A673 (cell line): ENCODE data around the gene OBP2B. TPM values are rescaled to one million over a fixed set of nuclear protein-coding genes. Genes with fewer than 3 reads are reported as not detected.

Experiments
- BruUV-seq: library from RNA; stranded (reverse); fragments of 400-500 nt; replicated peaks from 2 replicates; lab custom pipeline; 2021; lab: Mats Ljungman, UMichigan
- CTCF ChIA-PET: fragments of 300-600 bp; sonication (Branson Sonifier 250); formaldehyde crosslinking; loops from one replicate; lab custom pipeline; 2022; ENCODE audit warnings: antibody characterized with exemption; lab: Charles Lee
- POLR2A ChIA-PET: fragments of 300-600 bp; sonication (Branson Sonifier 250); formaldehyde crosslinking; loops from one replicate; lab custom pipeline; 2022; ENCODE audit warnings: antibody characterized with exemption; ENCODE audit not compliant: low non-redundant PET; lab: Charles Lee
- DNase-seq: peaks from one replicate; pipeline ENCODE4 v3.0.0-alpha.2; 2015; ENCODE audit warnings: low spot score
- H3K27ac ChIP-seq: fragments of 200-600 bp; sonication (generic); 2 replicates; pipeline ENCODE4 v1.5.1; 2016; ENCODE audit warnings: mixed run types, low read depth, mild to moderate bottlenecking, mixed read lengths, antibody characterized with exemption, low read length; ENCODE audit not compliant: poor library complexity, severe bottlenecking
- H3K27me3 ChIP-seq: fragments of 200-600 bp; sonication (generic); replicated peaks from 2 replicates; pipeline ENCODE4 v1.6.1; 2017; ENCODE audit warnings: mixed run types, low read depth, mild to moderate bottlenecking, mixed read lengths, antibody characterized with exemption, low read length; ENCODE audit not compliant: insufficient read depth, poor library complexity
- H3K36me3 ChIP-seq: fragments of 200-600 bp; sonication (generic); 2 replicates; pipeline ENCODE4 v1.6.1; 2016; ENCODE audit warnings: mixed run types, mild to moderate bottlenecking, mixed read lengths, antibody characterized with exemption, low read length; ENCODE audit not compliant: insufficient read depth, poor library complexity, severe bottlenecking
- H3K4me1 ChIP-seq: fragments of 200-600 bp; sonication (generic); 2 replicates; pipeline ENCODE4 v1.6.1; 2017; ENCODE audit warnings: mixed run types, mild to moderate bottlenecking, mixed read lengths, antibody characterized with exemption, low read length; ENCODE audit not compliant: insufficient read depth, poor library complexity, severe bottlenecking
- H3K4me3 ChIP-seq: fragments of 200-600 bp; sonication (generic); 2 replicates; pipeline ENCODE4 v1.5.1; 2016; ENCODE audit warnings: low read depth, mixed run types, mild to moderate bottlenecking, mixed read lengths, low read length; ENCODE audit not compliant: poor library complexity, severe bottlenecking
- H3K9me3 ChIP-seq: fragments of 200-600 bp; sonication (generic); 2 replicates; pipeline ENCODE4 v1.6.1; 2016; ENCODE audit warnings: mixed run types, low read depth, mild to moderate bottlenecking, mixed read lengths, antibody characterized with exemption, low read length; ENCODE audit not compliant: poor library complexity, severe bottlenecking
- EZH2 ChIP-seq: fragments of 200-600 bp; sonication (generic); IDR thresholded peaks from 2 replicates; pipeline ENCODE4 v1.6.1; 2017; ENCODE audit warnings: borderline replicate concordance, low read depth, mild to moderate bottlenecking, mixed read lengths, antibody characterized with exemption, low read length; ENCODE audit not compliant: poor library complexity, severe bottlenecking
- intact Hi-C: fragments of 100-400 bp; cut with micrococcal nuclease; formaldehyde crosslinking; loops from one replicate; pipeline ENCODE4 v1.10.0; 2022; ENCODE audit not compliant: unreplicated experiment
- total RNA-seq: library from RNA; stranded (reverse); gene quantifications from 2 replicates; pipeline ENCODE4 v1.2.3, GENCODE V29; 2021
- TF ChIP-seq, protein P1 (sequence below): fragments of 300-800, 200-600 bp; sonication (generic); conservative IDR thresholded peaks from 2 replicates; pipeline ENCODE4 v1.5.1; 2017; ENCODE audit warnings: low read depth, mild to moderate bottlenecking, antibody characterized with exemption, low read length, moderate library complexity, mixed read lengths

Gene OBP2B
- total RNA-seq, 1 experiment from 2014 or later = not detected

DNA sequence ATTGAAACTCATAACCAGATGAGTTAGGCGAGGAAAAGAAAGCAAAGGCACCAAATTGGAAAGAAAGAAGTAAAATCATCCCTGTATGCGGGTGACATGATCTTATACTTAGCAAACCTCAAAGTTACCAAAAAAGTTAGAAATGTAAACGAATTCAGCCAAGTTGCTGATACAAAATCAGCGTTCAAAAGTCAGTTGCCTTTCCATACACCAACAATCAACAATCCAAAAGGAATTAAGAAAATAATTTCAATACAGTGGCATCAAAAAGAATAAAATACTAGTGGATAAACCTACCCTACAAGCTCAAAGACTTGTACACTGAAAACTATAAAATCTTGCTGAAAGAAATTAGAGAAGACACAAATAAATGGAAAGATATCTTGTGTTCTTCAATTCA lies 14.5 kb downstream of the OBP2B start:
- Histone ChIP-seq H3K4me1 (no peaks in the 10 kb centered on the region), H3K27ac (no peak overlapping the region), H3K36me3 (no peaks in the 10 kb centered on the region), H3K4me3 (no peak overlapping the region), H3K9me3 (peaks cover 7% of the 10 kb centered on the region), H3K27me3 (peaks cover 21% of the 10 kb centered on the region)
- DNase-seq = no peak
- BruUV-seq = no TSS peak
- ChIA-PET POLR2A (no interaction called here), CTCF (interaction anchor here (0.7 kb wide), 2 partner anchors 8 to 440 kb away, joined by 5 to 6 read pairs; no protein-coding TSS in a partner anchor)
- TF ChIP-seq EZH2 = no peak
- TF ChIP-seq, protein P1, sequence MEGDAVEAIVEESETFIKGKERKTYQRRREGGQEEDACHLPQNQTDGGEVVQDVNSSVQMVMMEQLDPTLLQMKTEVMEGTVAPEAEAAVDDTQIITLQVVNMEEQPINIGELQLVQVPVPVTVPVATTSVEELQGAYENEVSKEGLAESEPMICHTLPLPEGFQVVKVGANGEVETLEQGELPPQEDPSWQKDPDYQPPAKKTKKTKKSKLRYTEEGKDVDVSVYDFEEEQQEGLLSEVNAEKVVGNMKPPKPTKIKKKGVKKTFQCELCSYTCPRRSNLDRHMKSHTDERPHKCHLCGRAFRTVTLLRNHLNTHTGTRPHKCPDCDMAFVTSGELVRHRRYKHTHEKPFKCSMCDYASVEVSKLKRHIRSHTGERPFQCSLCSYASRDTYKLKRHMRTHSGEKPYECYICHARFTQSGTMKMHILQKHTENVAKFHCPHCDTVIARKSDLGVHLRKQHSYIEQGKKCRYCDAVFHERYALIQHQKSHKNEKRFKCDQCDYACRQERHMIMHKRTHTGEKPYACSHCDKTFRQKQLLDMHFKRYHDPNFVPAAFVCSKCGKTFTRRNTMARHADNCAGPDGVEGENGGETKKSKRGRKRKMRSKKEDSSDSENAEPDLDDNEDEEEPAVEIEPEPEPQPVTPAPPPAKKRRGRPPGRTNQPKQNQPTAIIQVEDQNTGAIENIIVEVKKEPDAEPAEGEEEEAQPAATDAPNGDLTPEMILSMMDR = no peak
- intact Hi-C loops = no loop called here

DNA sequence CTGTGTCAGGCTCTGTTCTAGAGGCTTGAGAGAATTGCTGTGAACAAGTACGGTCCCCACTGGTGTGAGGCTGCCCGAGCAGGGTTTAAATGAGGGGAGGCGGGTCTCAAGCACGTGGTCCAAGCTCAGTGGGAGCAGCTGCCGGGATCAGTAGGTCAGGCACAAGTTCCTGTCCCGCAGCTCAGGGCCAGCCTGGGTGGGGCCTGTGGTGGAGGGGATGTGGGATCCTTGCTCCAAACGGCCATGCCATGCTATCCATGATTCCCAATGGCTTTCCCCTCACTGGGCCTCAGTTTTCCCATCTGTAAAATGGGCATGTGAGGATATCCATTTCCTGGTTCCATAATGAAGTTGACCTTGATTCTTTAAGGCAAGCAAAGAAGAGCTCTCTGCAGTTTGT lies 17.1 kb downstream of the OBP2B start:
- ChIA-PET CTCF (no interaction called here), POLR2A (no interaction called here)
- no peaks in the 10 kb centered on the region for H3K36me3 ChIP-seq
- no peak for TF ChIP-seq EZH2
- TF ChIP-seq, protein P1 = no peak
- no peak overlapping the region for H3K4me3 ChIP-seq
- H3K4me1 ChIP-seq = no peaks in the 10 kb centered on the region
- DNase-seq = no peak
- BruUV-seq = no TSS peak
- H3K9me3 ChIP-seq = peaks cover 7% of the 10 kb centered on the region
- intact Hi-C loops = no loop called here
- peaks cover 41% of the 10 kb centered on the region for H3K27me3 ChIP-seq
- H3K27ac ChIP-seq = no peak overlapping the region

DNA sequence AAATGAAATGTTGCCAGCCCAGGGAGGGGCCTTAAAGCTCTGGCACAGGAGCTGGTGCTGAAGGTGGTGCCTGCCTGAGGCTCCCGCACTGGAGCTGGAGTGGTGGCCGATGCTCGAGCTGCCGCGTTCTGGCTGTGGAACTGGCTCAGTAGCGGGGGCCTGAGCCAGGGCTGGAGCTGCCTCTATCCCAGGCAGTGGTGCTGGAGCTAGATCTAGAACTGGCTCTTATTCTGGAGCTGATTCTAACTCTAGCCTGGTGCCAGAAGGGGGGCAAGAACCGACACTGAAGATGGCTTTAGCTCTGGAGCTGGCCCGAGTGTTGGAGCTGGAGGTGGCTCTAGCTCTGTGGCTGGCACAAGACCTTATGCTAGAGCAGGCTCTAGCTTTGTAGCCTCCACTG lies 19.2 kb downstream of the OBP2B start:
- H3K4me1 ChIP-seq = no peaks in the 10 kb centered on the region

More for the DNA sequence above, 19.2 kb downstream of the OBP2B start:
- H3K27ac ChIP-seq = no peak overlapping the region
- ChIA-PET POLR2A (no interaction called here), CTCF (interaction anchor here (0.6 to 0.7 kb wide), 2 partner anchors 301 to 556 kb away, joined by 5 to 6 read pairs; no protein-coding TSS in a partner anchor)
- no peak for DNase-seq
- no peak overlapping the region for H3K4me3 ChIP-seq
- no peaks in the 10 kb centered on the region for H3K36me3 ChIP-seq
- peaks cover 38% of the 10 kb centered on the region for H3K27me3 ChIP-seq
- TF ChIP-seq, protein P1 = no peak
- TF ChIP-seq EZH2 = no peak
- H3K9me3 ChIP-seq = peaks cover 2% of the 10 kb centered on the region
- intact Hi-C loops = loop anchor here (5.0 to 10.0 kb wide), 2 partner anchors 85 to 537 kb away; partner anchors contain the start of gene ABO
- BruUV-seq = no TSS peak
